Fibroblast of the conjunctiva (primary cell): ENCODE results near the gene MGAT5B.
"Not testable (repeated sequence)": the region's sequence is repeated elsewhere in the genome, so short reads cannot be mapped to it uniquely, and the experiment has no call there.

Experiments used
- DNase-seq: peaks from one replicate; pipeline ENCODE4 v3.0.0-alpha.2; 2010; ENCODE audit warnings: low read depth

The MGAT5B gene

DNA sequence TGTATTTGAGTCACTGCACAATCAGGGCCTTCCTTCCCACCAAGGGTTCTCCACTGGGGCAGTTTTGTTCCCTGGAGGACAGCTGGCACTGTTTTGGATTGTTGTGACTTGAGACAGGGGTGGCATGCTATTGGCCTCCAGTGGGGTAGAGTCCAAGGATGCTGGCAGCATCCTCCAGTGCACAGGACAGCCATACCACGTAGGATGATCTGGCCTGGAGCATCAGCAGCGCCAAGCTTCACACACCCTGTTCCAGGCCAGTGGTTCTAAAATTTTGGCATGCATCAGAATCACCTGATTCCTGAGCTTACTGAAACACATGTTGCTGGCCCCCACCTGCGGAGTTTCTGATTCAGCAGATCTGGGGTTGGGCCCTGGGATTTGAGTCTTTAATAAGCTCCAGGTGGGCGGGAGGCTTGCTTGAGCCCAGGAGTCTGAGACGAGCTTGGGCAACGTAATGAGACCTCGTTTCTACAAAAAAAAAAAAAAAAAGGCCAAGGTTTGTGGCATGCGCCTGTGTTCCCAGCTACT lies 83.2 kb downstream of the MGAT5B start:
- no peak for DNase-seq

- no peak for DNase-seq
Observed at GRCh38 chr17:76952402-76952801, 84.2 kb downstream of the MGAT5B start.

GRCh38 chr17:76953066-76953465 lies 84.9 kb downstream of the MGAT5B start:
- no peak for DNase-seq

DNA sequence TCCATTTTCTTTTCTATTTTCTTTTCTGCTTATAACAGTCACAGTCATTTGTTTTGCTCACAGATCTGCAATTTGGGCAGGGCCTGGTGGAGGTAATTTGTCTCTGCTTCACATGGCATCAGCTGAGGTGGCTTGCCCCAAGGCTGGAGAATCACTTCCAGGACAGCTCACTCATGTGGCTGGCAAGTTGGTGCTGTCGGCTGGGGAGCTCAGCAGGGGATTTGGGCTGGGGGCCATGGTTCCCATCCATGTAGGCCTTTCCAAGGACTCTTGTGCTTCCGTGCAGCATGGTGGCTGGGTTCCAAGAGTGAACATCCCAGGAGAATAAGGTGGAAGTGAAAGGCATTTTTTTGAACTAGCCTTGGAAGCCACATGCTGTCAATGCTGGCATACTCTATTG lies 85.7 kb downstream of the MGAT5B start:
- DNase-seq = no peak

DNA sequence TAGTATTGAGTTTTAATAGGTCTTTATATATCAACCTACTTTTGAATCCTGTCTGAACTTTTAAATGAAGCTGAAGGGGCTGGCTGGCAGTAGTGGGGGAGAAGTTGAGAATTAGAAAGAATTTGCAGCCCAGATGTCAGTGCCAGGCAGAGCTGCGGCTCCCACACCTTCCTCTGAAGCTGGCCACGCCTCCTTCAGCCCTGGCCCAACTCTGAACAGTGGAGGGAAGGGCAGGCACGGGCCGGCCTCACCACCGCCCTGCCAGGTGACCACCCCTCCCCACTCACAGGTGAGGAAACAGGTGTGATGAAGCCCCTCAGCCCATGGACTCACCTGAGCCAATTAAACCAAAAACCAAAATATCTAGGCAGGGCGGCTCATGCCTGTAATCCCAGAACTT lies 87.0 kb downstream of the MGAT5B start:
- DNase-seq = no peak

GRCh38 chr17:76956846-76957540 lies 88.8 kb downstream of the MGAT5B start:
- no peak for DNase-seq

DNA sequence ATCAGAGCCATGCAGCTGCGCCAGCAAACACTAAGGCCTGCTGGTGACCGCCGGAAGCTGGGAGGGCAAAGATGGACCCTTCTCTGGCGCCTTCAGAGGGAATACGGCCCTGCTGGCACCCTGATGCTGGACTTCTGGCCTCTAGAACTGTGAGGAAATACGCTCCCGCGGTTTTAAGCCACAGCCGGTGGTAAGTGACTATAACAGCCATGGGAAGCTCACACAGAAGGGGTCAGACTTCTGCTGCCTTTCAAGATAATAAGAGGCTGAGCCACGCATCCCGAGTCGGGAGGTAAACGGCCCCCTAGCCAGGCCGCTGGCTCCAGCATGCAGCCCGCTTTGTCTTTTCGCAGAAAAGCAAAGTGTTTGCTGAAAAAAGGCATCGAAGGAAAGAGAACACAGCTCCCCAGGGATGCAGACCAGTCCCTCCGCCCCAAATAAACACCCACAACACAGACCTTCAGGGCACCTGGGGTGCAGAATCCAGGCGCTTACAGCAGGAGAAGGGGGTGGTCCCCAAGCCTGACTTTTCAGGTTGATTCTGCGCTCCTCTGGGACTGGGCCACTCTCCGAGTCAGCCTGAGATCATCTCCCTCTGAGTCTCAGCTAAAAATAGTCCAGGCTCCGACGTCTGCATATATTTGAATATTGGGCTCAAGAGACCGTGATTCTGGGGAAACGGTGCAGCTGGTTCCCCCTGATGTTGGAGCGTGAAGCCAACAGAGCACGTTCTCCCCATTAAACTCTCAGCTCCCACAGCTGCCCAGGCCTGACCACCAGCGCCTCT lies 89.7 kb downstream of the MGAT5B start:
- no peak for DNase-seq

- DNase-seq = no peak
Observed at GRCh38 chr17:76958974-76959373, 90.8 kb downstream of the MGAT5B start.

- DNase-seq = no peak
Observed at GRCh38 chr17:76961869-76962268, 93.7 kb downstream of the MGAT5B start.

DNA sequence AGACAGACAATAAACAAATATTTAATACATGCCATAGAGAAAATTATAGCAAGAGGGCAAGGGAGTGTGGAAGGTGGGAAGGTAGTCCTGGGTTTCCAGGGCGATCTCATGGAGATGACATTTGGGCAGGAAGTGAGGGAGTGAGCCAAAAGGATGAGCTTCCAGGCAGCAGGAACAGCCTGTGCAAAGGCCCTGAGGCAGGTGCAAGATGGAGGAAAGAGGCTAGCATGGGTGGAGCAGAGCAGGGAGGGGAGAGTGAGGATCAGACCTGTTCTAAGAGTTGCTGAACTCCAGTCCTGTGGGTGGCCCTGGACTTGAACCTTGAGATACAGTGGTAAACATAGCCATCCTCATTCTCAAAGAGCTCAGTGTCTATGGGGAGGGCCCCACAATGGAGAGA lies 94.7 kb downstream of the MGAT5B start:
- DNase-seq = no peak

DNA sequence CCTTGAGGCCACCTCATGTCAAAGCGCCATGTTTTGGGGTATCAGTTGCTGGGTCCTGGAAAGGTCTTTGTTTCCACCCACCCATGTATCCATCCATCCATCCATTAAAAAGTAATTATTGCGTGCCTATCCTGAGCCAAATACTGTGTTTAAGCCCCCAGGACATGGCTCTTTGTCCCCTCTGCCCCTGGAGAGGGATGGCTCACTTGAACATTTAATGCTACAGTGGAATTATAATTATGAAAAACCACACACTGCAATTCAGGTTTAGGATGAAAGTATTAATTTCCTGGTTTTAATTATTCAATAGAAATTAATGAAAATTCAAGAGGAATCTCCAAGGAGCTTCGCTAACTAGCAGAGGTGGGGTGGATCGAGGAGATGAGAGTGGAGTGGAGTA lies 97.8 kb downstream of the MGAT5B start:
- DNase-seq = no peak

DNA sequence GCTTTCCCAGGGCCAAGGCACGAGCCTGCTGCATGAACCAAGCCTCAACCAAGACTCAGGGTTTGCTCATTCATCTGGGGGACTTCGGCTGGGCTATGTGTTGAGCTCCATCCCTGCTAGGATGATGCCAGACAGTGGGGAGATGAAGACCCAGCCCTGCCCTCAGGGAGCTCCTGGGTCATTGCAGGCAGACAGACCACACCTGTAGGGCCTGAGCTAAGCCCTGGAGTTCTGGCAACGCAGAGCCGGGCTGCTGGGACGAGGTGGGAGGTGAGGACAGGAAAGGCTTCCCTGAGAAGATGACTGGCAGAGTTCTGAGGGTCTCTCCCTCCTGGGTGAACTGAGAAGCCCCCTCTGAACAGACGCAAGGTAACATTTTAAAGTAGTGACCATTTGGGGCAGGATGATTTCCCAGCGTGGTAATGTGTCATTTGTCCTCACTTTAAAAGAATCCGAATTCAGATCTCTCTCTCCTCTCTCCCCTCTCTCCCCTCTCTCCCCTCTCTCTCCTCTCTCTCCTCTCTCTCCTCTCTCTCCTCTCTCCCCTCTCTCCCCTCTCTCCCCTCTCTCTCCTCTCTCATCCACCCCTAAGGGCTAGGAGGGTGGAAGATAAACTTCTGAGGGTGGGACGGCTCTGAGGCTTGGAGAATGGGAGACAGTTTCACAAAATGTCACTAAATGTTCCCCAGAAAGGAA lies 98.4 kb downstream of the MGAT5B start:
- DNase-seq = no peak

GRCh38 chr17:76967762-76968161 lies 99.6 kb downstream of the MGAT5B start:
- DNase-seq = no peak

DNA sequence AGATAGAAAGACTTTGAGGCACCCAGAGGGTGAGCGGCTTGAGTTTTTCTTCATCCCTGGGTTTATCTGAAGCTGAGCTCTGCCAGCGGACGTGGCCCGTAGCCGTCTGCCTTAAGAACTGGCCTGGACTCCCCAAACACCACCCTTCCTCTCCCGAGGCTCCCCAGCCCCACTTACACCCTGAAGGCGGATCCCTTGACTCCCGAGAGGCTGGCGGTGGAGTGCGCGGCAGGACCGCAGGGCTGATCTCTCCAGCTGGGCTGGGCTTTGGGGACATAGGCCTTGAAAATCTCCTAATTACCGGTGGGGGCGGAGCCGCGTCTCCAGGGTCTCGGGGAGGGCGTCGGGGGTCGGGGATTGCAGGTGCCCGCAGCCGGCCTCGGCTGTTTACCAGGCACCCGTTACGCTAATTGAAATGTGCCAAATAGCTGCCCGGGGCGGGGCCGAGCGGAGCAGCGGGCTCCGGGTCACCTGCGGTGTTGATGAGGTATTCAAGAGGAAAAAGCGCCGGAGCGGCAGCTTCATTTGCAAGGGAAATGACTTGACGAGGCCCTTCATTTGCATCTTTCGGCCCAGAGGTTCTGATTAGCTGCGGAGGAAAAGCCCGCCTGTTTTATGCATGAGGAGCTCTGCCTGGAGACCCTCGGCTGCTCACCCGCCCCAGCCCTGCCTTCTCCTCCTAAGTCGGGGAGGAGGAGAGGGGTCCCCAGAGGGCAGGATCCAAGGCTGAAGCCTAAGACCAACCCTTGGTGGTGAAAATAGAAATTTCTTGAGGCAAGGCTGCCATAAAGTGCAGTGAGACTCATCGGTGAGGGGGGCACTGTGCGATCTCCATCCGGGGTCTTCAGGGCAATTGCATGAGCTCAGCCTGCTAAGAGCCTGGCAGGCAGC lies 100.7 kb downstream of the MGAT5B start:
- no peak for DNase-seq

DNA sequence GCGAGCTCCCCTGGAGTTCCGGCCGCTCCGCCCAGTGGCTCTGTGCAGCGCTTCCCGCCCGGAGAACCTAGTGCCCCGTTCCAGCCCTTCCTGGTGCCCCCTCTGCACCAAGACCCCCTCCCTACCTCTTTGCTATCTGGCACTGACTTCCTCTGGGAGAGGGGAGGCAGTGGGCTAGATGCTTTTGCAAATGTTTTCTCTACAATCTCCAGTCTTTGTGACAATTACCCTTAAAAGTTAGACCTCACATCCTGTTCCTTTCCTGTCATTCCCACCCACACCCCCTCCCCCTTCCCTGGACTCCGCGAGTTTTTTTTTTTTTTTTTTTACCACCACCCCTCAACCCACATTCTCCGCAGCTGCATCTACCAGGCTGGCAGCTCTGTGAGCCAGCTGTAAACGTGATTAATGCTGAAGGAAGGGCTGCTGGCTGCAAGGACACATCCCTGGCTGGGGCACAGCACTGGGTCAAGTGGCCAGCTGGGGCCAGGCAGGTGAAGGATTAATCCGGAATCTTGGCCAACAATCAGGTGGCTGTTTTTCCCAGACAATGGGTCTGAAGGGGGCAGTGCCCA lies 101.5 kb downstream of the MGAT5B start:
- no peak for DNase-seq

DNA sequence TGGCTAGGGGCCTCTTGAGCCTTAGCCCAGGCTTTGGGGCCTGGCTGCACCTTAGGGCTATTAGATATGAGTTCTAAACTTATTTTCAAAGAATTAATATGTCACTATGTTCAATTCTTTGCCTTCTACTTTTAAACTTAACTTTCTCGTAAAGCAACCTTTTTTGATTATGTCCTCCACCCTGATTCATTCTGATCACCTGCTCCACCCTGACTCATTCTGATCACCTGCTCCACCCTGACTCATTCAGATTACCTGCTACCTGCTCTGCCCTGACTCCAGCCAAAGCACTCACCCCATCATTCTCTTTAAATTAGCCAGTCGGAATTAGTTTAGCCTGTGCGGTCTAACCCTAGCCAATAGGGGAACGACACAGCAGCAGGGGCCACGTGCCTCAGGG lies 102.0 kb downstream of the MGAT5B start:
- DNase-seq = not testable (repeated sequence)

- DNase-seq = no peak
Observed at GRCh38 chr17:76972046-76972641, 103.9 kb downstream of the MGAT5B start.

GRCh38 chr17:76973040-76973439 lies 104.8 kb downstream of the MGAT5B start:
- DNase-seq = no peak

DNA sequence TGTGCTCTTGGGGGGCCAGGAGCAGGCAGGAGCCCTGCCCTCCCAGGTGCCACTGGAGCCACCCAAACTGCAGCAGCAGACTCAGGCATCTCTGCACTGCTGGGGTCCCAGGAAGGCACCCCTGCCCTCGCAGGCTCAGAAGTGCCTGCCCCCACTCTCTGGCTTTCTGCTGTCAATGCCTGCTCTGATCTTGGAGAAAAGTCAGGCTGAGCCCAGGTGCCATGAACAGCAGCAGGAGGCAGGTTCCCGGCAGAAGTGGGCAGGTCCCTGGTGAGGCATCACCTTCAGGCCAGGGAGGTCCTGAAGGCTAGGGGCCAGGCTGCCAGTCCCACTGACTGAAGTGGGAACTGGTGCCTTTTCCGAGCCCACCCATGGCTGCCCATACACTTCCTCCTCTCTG lies 106.5 kb downstream of the MGAT5B start:
- DNase-seq = no peak

- DNase-seq = not testable (repeated sequence)
Observed at GRCh38 chr17:76978050-76978449, 109.8 kb downstream of the MGAT5B start.
